HepG2 (cell line): ENCODE data around the gene GFRA1. TPM values are rescaled to one million over a fixed set of nuclear protein-coding genes. Genes with fewer than 3 reads are reported as not detected.

Experiments used
- ATAC-seq: fragments of 200-7000 bp; cut with Tn5 transposase; 3 replicates; pipeline ENCODE4 v1.9.1; 2020; ENCODE audit warnings: mild to moderate bottlenecking, moderate library complexity
- BruUV-seq: library from RNA; stranded (reverse); fragments of 400-500 nt; replicated peaks from 2 replicates; lab custom pipeline; 2021; lab: Mats Ljungman, UMichigan
- CTCF ChIA-PET: fragments of 300-600 bp; formaldehyde crosslinking; extraction: SDS; loops from one replicate; lab custom pipeline; 2021; ENCODE audit warnings: low total read pairs, inconsistent platforms, low intra/inter-chr PET ratio; lab: Yijun Ruan, JAX
- POLR2A ChIA-PET: fragments of 350-600 bp; sonication (Branson Sonifier 250); formaldehyde crosslinking; loops from one replicate; lab custom pipeline; 2020; ENCODE audit warnings: antibody characterized with exemption, inconsistent platforms; lab: Yijun Ruan, JAX
- DNase-seq: peaks from one replicate; pipeline ENCODE4 v3.0.0-alpha.2; 2015; ENCODE audit warnings: low spot score
- FAIRE-seq: peaks from 3 replicates; lab custom pipeline; 2011; peaks lifted over from hg19 to GRCh38; lab: Jason Lieb, UNC
- H2AFZ ChIP-seq: one replicate; pipeline ENCODE4 v1.6.1; 2011; ENCODE audit warnings: low read length, inconsistent platforms
- H3K27ac ChIP-seq: fragments of 300-600 bp; 3 replicates; pipeline ENCODE4 v1.8.0; 2011; ENCODE audit warnings: mixed run types, mild to moderate bottlenecking, mixed read lengths, low read length, inconsistent platforms; ENCODE audit not compliant: insufficient read depth; ENCODE audit errors: extremely low read length
- H3K27me3 ChIP-seq, 2 experiments: fragments of 200-600 bp in 1 of 2; 2 replicates in 1 of 2; 3 replicates in 1 of 2; pipeline versions ENCODE4 v1.6.0 to v1.8.0; 2011; ENCODE audit warnings: low read length in 2 of 2, mild to moderate bottlenecking in 2 of 2, moderate library complexity in 2 of 2, inconsistent platforms in 1 of 2; ENCODE audit not compliant: insufficient read depth in 2 of 2, control insufficient read depth in 1 of 2
- H3K36me3 ChIP-seq, 2 experiments: fragments of 200-600 bp in 1 of 2; replicated peaks in 1 of 2; 2 replicates in 1 of 2; 3 replicates in 1 of 2; pipeline versions ENCODE4 v1.5.1 to v1.8.0; 2011; ENCODE audit warnings: low read length in 2 of 2, inconsistent platforms in 1 of 2; ENCODE audit not compliant: insufficient read depth in 2 of 2, control insufficient read depth in 1 of 2
- H3K4me1 ChIP-seq: 2 replicates; pipeline ENCODE4 v1.5.1; 2012; ENCODE audit warnings: low read length, inconsistent platforms; ENCODE audit not compliant: insufficient read depth
- H3K4me2 ChIP-seq: 2 replicates; pipeline ENCODE4 v1.6.0; 2011; ENCODE audit warnings: low read depth, low read length, inconsistent platforms
- H3K4me3 ChIP-seq, 3 experiments: fragments of 200-600 bp in 1 of 3; sonication (generic), shearing (Covaris generic) in 1 of 3; replicated peaks in 1 of 3; 2 replicates each; pipeline ENCODE4 v1.5.1; 2011 to 2016; ENCODE audit warnings: low read length in 3 of 3, inconsistent platforms in 2 of 3, low read depth in 2 of 3, mild to moderate bottlenecking in 2 of 3, control low read depth in 1 of 3, mixed read lengths in 1 of 3; ENCODE audit not compliant: insufficient read depth in 1 of 3
- H3K79me2 ChIP-seq: one replicate; pipeline ENCODE4 v1.6.1; 2011; ENCODE audit warnings: low read length, inconsistent platforms; ENCODE audit not compliant: insufficient read depth
- H3K9ac ChIP-seq: 2 replicates; pipeline ENCODE4 v1.6.0; 2011; ENCODE audit warnings: mild to moderate bottlenecking, low read depth, low read length, inconsistent platforms; ENCODE audit not compliant: insufficient read depth
- H3K9me3 ChIP-seq: 2 replicates; pipeline ENCODE4 v1.5.1; 2012; ENCODE audit warnings: mild to moderate bottlenecking, low read length
- H4K20me1 ChIP-seq: 2 replicates; pipeline ENCODE4 v1.6.0; 2011; ENCODE audit warnings: inconsistent platforms, mild to moderate bottlenecking, low read length, moderate library complexity; ENCODE audit not compliant: insufficient read depth
- ATM ChIP-seq: fragments of 450-650 bp; IDR thresholded peaks from 2 replicates; pipeline ENCODE4 v1.7.1; 2017; ENCODE audit warnings: mild to moderate bottlenecking, borderline replicate concordance
- GMEB2 ChIP-seq: IDR thresholded peaks from 2 replicates; pipeline ENCODE4 v1.6.1; 2016; ENCODE audit warnings: missing biosample characterization, missing genetic modification reagents, low read depth
- RARA ChIP-seq: IDR thresholded peaks from 2 replicates; pipeline ENCODE4 v1.6.1; 2016; ENCODE audit warnings: missing genetic modification reagents, missing compliant biosample characterization
- ZBTB7A ChIP-seq: sonication (generic); formaldehyde crosslinking; IDR thresholded peaks from 2 replicates; pipeline ENCODE4 v1.8.0; 2022; ENCODE audit warnings: mild to moderate bottlenecking, missing genetic modification reagents
- ZFP82 ChIP-seq: sonication (generic); formaldehyde crosslinking; IDR thresholded peaks from 2 replicates; pipeline ENCODE4 v1.5.1; 2020; ENCODE audit warnings: mild to moderate bottlenecking, missing genetic modification reagents, borderline replicate concordance
- ZNF10 ChIP-seq: sonication (generic); formaldehyde crosslinking; IDR thresholded peaks from 2 replicates; pipeline ENCODE4 v1.4.0; 2020; ENCODE audit warnings: mild to moderate bottlenecking, low read depth, missing genetic modification reagents, borderline replicate concordance
- ZNF18 ChIP-seq: sonication (generic); formaldehyde crosslinking; IDR thresholded peaks from 2 replicates; pipeline ENCODE4 v1.8.0; 2022; ENCODE audit warnings: mild to moderate bottlenecking, missing genetic modification reagents; ENCODE audit not compliant: insufficient replicate concordance
- ZNF367 ChIP-seq: sonication (generic); formaldehyde crosslinking; IDR thresholded peaks from 2 replicates; pipeline ENCODE4 v1.4.0; 2020; ENCODE audit warnings: missing genetic modification reagents, borderline replicate concordance
- ZNF451 ChIP-seq: sonication (generic); formaldehyde crosslinking; IDR thresholded peaks from 2 replicates; pipeline ENCODE4 v1.5.0; 2020; ENCODE audit warnings: mild to moderate bottlenecking, missing genetic modification reagents
- ZNF549 ChIP-seq: sonication (generic); formaldehyde crosslinking; IDR thresholded peaks from 2 replicates; pipeline ENCODE4 v1.5.0; 2020; ENCODE audit warnings: missing genetic modification reagents
- ZNF749 ChIP-seq: sonication (generic); formaldehyde crosslinking; IDR thresholded peaks from 2 replicates; pipeline ENCODE4 v1.8.0; 2022; ENCODE audit warnings: mild to moderate bottlenecking, missing genetic modification reagents, moderate library complexity, borderline replicate concordance
- ZNF780A ChIP-seq: sonication (generic); formaldehyde crosslinking; IDR thresholded peaks from 2 replicates; pipeline ENCODE4 v1.8.0; 2022; ENCODE audit warnings: mild to moderate bottlenecking, missing genetic modification reagents, moderate library complexity
- WGBS: methylation state at CpG from one replicate; pipeline ENCODE4 v1.1.6; 2017; ENCODE audit warnings: low lambda C conversion rate; 5-methylcytosine and 5-hydroxymethylcytosine counted together
- in situ Hi-C: cut with HindIII; loops from 2 replicates; pipeline ENCODE4 v1.10.0; 2017; ENCODE audit warnings: low pct_unique_long_range_greater_than_20kb; ENCODE audit not compliant: extremely low pct_ligation_motif_present
- intact Hi-C: fragments of 100-400 bp; cut with micrococcal nuclease; formaldehyde crosslinking; loops from one replicate; pipeline ENCODE4 v1.10.0; 2022; ENCODE audit not compliant: unreplicated experiment
- polyA plus RNA-seq, 8 experiments: library from polyadenylated mRNA; depleted of rRNA in 3 of 8; stranded (reverse) in 7 of 8; unstranded in 1 of 8; fragments of >200 nt; fragmentation: Illumina TruSeq in 4 of 8; extraction: Trizol in 4 of 8; gene quantifications; 2 replicates each; pipeline versions ENCODE4 v1.2.1 to v1.2.3, GENCODE V29; 2011 to 2016; ENCODE audit warnings: low read depth in 4 of 8, missing spikeins in 1 of 8, mixed read lengths in 1 of 8; ENCODE audit not compliant: insufficient read depth in 1 of 8
- total RNA-seq, 5 experiments: library from RNA; depleted of rRNA; stranded (reverse); fragments of >200 nt; fragmentation: Illumina TruSeq; extraction: Trizol; gene quantifications; 2 replicates each; pipeline ENCODE4 v1.2.3, GENCODE V29; 2016; ENCODE audit warnings: low read depth in 1 of 5
- TF ChIP-seq, protein P1 (sequence below): IDR thresholded peaks from 2 replicates; pipeline ENCODE4 v1.6.1; 2016; ENCODE audit warnings: missing compliant biosample characterization, missing genetic modification reagents, borderline replicate concordance
- TF ChIP-seq, protein P2 (sequence below): sonication (generic); formaldehyde crosslinking; IDR thresholded peaks from 2 replicates; pipeline ENCODE4 v1.4.0; 2020; ENCODE audit warnings: missing genetic modification reagents

GFRA1 gene
- total and polyA plus RNA-seq, 2 of the 13 experiments (the other 11 are each of a cell fraction or from before 2014, with no cell fraction given), result not detected

DNA sequence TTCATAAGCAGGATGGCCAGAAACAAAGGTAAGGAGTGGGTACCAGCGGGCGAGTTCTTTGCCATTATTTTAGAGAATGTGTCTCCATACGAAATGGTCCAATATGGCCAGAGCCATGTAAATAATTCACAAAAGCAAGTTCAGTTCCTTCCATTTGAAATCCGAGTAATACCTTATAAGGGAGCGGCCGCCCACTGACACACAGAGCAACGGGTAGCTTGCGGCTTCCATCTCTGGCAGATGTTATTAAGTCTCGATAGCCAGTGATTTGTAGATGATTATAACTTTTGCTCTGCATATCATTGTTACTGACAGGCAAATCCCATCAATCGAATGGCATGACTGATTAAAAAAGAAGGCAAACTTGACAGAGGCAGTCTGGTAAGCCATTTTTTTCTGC lies 63.2 kb downstream of the GFRA1 start:
- H4K20me1 ChIP-seq, result no peaks in the 10 kb centered on the region
- intact Hi-C loops (no loop called here), in situ Hi-C loops (no loop called here)
- no peaks in the 10 kb centered on the region for H3K36me3 ChIP-seq
- ATAC-seq (no peak), FAIRE-seq (no peak), DNase-seq (no peak)
- 46% methylated on average over 10 of the region's 10 CpGs for WGBS
- BruUV-seq, result no TSS peak
- no peak for TF ChIP-seq ZNF10
- TF ChIP-seq, protein P1, sequence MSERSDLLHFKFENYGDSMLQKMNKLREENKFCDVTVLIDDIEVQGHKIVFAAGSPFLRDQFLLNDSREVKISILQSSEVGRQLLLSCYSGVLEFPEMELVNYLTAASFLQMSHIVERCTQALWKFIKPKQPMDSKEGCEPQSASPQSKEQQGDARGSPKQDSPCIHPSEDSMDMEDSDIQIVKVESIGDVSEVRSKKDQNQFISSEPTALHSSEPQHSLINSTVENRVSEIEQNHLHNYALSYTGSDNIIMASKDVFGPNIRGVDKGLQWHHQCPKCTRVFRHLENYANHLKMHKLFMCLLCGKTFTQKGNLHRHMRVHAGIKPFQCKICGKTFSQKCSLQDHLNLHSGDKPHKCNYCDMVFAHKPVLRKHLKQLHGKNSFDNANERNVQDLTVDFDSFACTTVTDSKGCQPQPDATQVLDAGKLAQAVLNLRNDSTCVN (CRISPR knock-in tag), result no peak
- no peak for TF ChIP-seq ZBTB7A (CRISPR knock-in tag)
- TF ChIP-seq GMEB2 (CRISPR knock-in tag), result no peak
- no peak for TF ChIP-seq ZNF367 (CRISPR knock-in tag)
- TF ChIP-seq ZNF749 (CRISPR knock-in tag), result no peak
- TF ChIP-seq, protein P2, sequence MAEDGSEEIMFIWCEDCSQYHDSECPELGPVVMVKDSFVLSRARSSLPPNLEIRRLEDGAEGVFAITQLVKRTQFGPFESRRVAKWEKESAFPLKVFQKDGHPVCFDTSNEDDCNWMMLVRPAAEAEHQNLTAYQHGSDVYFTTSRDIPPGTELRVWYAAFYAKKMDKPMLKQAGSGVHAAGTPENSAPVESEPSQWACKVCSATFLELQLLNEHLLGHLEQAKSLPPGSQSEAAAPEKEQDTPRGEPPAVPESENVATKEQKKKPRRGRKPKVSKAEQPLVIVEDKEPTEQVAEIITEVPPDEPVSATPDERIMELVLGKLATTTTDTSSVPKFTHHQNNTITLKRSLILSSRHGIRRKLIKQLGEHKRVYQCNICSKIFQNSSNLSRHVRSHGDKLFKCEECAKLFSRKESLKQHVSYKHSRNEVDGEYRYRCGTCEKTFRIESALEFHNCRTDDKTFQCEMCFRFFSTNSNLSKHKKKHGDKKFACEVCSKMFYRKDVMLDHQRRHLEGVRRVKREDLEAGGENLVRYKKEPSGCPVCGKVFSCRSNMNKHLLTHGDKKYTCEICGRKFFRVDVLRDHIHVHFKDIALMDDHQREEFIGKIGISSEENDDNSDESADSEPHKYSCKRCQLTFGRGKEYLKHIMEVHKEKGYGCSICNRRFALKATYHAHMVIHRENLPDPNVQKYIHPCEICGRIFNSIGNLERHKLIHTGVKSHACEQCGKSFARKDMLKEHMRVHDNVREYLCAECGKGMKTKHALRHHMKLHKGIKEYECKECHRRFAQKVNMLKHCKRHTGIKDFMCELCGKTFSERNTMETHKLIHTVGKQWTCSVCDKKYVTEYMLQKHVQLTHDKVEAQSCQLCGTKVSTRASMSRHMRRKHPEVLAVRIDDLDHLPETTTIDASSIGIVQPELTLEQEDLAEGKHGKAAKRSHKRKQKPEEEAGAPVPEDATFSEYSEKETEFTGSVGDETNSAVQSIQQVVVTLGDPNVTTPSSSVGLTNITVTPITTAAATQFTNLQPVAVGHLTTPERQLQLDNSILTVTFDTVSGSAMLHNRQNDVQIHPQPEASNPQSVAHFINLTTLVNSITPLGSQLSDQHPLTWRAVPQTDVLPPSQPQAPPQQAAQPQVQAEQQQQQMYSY (CRISPR knock-in tag), result no peak
- no peak for TF ChIP-seq ZNF549 (CRISPR knock-in tag)
- TF ChIP-seq ATM, result no peak
- no peak for TF ChIP-seq ZNF780A (CRISPR knock-in tag)
- no peak for TF ChIP-seq RARA (CRISPR knock-in tag)
- TF ChIP-seq ZNF451 (CRISPR knock-in tag), result no peak
- TF ChIP-seq ZNF18 (CRISPR knock-in tag), result no peak
- TF ChIP-seq ZFP82 (CRISPR knock-in tag), result no peak
- H3K27ac ChIP-seq, result no peak overlapping the region
- H3K9ac ChIP-seq, result no peak overlapping the region
- H3K27me3 ChIP-seq, result no peaks in the 10 kb centered on the region
- H3K9me3 ChIP-seq, result no peaks in the 10 kb centered on the region
- no peak overlapping the region for H3K4me3 ChIP-seq
- no peak overlapping the region for H2AFZ ChIP-seq
- ChIA-PET CTCF (no interaction called here), POLR2A (no interaction called here)
- no peak overlapping the region for H3K4me2 ChIP-seq
- H3K79me2 ChIP-seq, result no peaks in the 10 kb centered on the region
- peaks cover 6% of the 10 kb centered on the region; the same call in 1 of the 2 replicates for H3K4me1 ChIP-seq
